GM19328 (cell line): ENCODE data around the gene RESF1.

Experiments used
- ATAC-seq: cut with Tn5 transposase; IDR thresholded peaks from one replicate; pipeline ENCODE4 v1.9.1; 2021; ENCODE audit warnings: mild to moderate bottlenecking, moderate library complexity; ENCODE audit not compliant: unreplicated experiment

The RESF1 gene

DNA sequence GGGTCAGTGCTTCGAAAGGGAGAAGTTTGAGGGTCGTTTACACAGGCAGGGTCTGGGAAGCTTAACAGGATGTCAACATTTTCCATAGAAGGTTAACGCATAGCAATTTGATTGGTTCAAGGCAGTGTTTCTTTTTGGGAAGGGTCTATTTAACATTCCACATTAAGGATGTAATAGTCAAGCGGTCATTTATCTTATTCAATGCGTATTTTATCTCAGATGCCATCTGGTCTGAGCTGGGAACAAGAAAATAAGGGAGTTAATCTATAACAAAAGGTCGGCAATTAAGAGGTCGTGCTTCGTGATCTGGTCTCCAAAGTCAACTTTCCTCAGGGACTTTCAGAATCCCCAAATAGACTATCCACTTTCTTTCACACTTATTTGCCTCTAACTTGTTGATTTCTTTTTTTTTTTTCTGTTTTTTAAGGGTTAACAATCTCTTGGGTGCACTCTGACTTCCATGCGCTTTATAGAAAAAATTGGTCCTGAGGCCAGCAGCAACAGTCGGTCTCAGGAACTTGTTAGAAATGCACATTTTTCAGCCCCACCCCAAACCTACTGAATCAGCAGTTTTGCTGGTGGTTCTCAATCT, 550 bp upstream of the RESF1 start:
- no peak for ATAC-seq

DNA sequence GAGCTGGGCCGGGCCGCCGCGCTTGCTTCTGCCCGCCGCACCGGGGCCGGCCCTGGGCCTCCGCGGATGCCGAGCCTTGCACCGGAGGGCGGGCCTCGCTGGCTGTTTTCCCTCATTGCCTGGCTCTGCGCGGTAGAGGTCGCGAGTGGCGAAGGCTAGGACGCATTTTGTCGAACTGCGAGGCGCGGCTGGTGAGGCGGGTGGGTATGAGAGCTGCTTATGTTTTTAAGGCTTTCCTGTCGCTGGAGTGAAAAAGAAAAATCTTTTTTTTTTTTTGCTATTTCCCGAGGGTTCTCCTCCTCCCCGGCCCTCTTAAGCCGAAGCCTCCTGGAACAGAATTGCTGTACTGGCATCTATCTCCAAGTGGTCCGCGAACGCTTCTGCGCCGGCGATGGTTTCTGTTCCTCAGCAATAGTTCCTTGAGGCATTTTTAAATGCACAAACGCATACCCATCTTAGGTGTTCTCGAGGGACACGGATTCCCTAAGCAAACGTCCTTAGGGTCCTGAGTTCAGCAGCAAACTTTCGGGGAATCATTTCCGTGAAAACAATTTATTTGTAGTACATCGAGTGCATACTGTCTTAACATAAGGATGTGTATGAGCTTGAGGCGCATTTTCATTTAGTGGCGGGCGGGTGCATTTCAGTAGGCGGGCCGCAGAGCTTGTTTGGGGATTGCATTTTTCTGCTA, 631 bp downstream of the RESF1 start:
- ATAC-seq = peak; percentile 31

GRCh38 chr12:31961137-31961536, 1.9 kb downstream of the RESF1 start:
- ATAC-seq = no peak

- no peak for ATAC-seq
Measured at GRCh38 chr12:31962076-31962475, 2.9 kb downstream of the RESF1 start.

DNA sequence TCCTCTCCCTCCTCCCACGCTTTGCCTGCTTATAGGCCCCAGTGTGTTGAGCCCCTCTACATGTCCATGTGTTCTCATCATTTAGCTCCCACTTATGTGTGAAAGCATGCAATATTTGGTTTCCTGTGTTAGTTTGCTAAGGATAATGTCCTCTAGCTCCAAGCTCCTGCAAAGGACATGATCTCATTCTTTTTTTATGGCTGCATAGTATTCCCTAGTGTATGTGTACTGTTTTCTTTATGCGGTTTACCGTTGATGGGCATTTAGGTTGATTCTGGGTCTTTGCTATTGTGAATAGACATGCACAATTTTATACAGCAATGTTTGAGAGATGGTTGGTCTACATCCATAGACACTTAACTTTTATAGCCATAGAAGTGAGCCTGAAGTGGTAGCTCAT, 5.1 kb downstream of the RESF1 start:
- ATAC-seq = no peak

GRCh38 chr12:31965090-31965489, 5.9 kb downstream of the RESF1 start:
- ATAC-seq = no peak

DNA sequence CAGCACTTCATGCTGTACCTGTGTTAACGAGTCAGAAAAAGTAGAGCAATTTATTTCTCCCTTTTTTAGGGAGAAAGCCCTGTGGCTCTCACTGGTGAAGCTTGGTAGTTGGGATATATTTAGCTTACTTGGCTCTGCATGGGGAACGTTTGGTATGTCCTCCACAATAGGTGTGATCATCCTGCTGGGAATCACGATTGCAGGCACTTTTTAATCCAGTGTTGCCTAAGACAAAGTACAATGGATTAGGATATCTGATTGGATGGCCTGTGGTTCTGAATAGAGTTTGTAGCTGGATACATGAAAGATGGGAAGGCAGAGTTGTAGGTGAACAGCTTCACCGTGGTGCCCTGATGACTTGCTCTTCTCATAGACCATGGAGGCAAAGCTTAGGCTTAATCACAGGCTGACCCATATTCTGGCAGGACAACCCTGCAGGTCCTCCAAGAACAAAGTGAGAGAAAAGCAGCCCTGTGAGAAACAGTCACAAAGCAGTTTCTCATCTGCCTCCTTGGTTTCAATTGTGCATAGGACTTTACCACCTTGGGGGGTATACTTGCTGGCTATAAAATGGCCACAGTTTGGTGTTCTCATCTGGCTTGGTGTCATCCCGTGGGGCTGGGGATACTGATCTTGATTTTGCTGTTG, 7.5 kb downstream of the RESF1 start:
- no peak for ATAC-seq

GRCh38 chr12:31967539-31967938, 8.3 kb downstream of the RESF1 start:
- no peak for ATAC-seq

DNA sequence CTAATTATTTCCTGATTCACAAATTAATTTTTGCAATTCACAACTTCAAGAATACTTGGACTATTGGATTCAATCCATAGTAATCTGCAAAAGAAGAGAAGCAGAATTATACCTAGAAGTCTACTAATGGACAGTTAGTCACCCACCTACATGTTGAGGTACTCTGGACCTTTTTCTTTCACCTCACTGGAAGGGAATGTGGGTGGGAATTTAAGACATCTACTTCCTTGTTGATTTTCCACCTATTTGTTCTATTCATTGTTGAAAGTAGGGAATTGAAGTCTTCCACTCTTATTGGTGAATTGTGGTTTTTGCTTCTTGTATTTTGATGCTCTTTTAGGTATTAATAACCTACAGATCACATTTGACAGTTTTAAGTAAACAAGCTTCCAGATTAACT, 11.0 kb downstream of the RESF1 start:
- ATAC-seq = no peak

GRCh38 chr12:31973818-31974217, 14.6 kb downstream of the RESF1 start:
- ATAC-seq = no peak

GRCh38 chr12:31974673-31975072, 15.5 kb downstream of the RESF1 start:
- no peak for ATAC-seq

- ATAC-seq = no peak
Measured at GRCh38 chr12:31984806-31985591, 25.8 kb downstream of the RESF1 start.

DNA sequence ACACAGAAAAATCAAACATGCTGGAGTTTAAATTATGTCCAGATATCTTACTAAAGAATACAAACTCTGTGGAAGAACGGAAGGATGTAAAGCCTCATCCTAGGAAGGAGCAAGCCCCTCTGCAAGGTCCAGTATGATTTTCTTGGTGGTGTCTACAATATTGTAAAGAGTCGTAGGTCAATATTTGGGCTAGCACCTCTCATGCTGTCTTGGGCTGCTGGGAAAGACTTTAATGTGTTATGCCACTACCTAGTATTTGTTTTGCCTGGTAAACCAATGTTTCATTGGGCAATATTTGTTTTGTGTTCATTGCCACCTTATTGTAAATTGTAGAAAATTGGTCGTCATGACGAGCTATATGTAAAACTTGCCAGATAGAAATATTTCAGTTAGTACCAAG, 26.6 kb downstream of the RESF1 start:
- no peak for ATAC-seq

- ATAC-seq = no peak
Measured at GRCh38 chr12:31989571-31990362, 30.6 kb downstream of the RESF1 start.

- no peak for ATAC-seq
Measured at GRCh38 chr12:31991146-31991545, 31.9 kb downstream of the RESF1 start.

- no peak for ATAC-seq
Measured at GRCh38 chr12:31991815-31992214, 32.6 kb downstream of the RESF1 start.

DNA sequence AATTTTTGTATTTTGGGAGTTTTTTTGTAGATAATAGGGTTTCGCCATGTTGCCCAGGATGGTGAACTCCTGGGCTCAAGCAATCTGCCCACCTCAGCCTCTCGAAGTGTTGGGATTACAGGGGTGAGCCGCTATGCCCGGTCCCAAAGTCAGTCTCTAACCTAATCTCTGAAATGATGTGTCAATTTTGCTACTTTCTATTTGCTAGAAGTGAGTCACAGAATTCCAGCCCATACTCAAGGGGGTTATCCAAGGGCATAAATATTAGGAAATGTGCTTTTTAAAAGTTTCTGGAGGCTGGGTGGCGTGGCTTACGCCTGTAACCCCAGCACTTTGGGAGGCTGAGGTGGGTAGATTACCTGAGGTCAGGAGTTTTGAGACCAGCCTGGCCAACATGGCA, 40.5 kb downstream of the RESF1 start:
- no peak for ATAC-seq

DNA sequence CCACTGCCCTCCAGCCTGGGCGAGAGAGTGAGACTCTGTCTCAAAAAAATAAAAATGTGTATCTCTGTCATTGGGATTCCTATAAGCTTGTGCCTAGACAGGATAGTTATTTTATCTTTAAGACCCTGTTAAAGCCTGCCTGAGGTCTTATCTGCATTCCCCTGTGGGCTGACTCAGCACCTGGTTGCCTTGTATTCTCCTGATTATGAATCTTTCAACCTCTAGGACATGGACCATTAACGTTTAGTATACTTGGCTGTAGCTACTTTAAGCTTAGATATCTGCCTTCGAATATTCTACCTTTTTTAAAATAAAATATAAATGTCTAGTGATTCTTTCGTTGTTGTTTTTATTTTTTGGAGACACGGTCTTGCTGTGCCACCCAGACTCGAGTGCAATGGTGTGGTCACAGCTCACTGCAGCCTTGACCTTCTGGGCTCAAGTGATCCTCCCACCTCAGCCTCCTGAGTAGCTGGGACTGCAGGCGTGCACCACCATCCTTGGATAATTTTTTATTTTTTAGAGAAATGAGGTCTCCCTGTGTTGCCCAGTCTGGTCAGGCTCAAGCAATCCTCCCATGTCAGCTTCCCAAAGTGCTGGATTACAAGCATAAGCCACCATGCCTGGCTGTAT, 41.3 kb downstream of the RESF1 start:
- no peak for ATAC-seq

DNA sequence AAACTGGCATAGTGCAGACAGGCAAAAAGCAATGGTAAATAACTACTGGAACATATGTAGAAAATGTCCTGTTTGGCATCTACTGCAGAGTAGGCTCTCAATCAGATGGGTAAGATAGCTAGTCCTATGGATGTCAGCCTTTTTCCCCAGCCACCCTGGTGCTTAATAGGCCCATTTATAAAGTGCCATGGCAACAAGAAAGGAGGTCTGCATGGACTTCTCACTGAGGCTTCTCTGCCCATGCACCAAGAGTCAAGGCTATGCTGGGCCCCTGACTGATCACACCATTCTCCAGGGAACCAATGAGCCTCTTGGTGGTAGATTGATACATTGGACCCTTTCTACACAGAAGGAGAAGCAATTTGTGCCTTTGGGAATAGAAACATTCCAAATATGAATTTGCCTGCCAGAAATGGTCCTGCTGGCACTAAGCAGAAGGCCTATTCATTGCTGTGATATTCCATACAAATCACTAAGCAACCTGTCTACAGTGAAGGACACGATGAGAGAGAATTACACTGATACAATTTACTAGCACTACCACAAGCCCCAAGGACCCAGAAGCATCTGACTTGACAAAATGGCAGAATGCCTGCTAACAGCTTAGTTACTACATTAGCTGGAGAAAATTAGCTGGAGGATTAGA, 43.8 kb downstream of the RESF1 start:
- ATAC-seq = no peak

GRCh38 chr12:32003654-32004053, 44.4 kb downstream of the RESF1 start:
- ATAC-seq = no peak
